ENCODE results near the gene WDR74.
A peak's percentile ranks its signal among the peaks of the same experiment; 100 is the strongest.
"Not testable (repeated sequence)": the region's sequence is repeated elsewhere in the genome, so short reads cannot be mapped to it uniquely, and the experiment has no call there.

Gene WDR74

DNA sequence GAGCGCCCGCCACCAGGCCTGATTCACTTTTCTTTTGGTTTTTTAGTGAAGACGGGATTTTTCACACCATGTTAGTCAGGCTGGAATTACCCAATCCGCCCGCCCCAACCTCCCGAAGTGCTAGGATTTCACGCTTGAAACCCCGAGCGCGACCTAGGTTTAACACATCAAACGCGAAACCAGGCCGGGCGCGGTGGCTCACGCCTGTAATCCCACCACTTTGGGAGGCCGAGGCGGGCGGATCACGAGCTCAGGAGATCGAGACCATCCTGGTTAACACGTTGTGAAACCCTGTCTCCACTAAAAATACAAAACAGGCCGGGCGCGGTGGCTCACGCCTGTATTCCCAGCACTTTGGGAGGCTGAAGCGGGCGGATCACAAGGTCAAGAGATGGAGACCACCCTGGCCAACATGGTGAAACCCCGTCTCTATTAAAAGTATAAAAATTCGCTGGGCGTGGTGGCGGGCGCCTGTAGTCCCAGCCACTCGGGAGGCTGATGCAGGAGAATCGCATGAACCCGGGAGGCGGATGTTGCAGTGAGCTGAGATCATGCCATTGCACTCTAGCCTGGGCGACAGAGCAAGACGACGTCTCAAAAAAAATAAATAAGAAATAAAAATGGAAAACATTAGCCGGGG lies 1.5 kb upstream of the WDR74 start:
- not testable (repeated sequence) for DNase-seq (ENCODE audit: low spot score)

DNA sequence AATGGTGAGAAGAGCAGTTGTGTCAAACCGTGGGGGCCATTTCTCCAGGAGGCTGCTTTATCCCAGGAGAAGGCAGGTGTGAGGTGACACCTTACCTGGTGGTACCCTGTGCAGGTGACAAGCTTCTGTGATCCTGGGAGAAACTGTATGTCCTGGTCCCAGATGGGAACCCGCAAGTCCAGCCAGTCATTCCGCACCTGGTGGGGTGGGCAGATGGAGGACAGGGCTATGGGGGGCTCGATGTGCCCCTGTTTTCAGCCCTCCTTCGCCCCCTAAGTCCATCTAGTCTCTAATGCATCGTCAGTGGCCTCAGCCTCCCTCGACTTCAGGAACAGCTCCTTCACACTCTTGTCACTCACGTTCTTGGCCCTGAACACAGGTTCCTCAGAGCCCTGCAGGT lies 4.1 kb downstream of the WDR74 start:
- no peak for DNase-seq (ENCODE audit: low spot score)

DNA sequence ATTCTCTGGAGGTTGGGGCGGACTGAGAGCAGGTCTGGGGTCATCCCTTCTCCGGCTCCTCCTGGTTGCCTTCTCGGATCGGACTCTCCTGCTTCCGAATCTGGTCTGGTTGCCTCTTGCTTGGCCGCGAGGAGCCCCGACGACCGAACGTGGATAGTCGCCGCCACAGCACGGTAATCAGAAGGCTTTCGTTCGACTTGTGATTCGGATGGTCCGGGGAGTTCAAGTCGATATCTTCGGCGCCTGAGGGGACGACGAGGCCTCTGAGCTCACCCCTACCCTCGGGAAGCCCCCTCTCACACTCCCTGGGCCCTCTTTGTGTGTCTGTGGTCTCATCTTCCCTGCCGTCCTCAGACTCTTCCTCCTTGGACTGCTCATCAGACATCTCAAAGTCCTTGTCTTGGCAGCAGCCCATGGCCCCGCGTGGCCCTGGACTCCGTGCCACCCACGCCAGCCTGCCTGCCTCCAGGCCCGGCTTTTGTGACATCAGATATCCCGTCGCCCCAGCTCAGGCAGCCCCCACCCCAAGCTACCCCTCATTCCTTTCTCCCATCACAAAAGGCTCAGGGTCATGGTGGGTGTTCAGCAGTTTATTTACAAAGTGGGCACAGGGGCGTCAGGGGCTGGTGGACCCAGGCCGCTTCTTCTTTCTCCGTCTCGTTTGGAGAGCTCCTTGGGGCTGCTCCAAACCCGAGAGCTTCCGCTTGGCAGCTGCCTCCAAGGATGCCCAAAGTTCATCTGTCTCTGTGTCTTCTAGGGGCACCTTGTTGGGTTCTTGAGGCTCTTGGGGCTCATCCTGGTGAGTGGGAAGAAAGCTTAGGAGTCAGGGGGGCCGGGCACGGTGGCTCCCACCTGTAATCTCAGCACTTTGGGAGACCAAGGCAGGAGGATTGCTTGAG lies 6.8 kb downstream of the WDR74 start, which contains the start of gene TEX54:
TEX54 (minus strand) TSS at position 506 of the 899 bp plus-strand sequence.
- no peak for DNase-seq (ENCODE audit: low spot score)

DNA sequence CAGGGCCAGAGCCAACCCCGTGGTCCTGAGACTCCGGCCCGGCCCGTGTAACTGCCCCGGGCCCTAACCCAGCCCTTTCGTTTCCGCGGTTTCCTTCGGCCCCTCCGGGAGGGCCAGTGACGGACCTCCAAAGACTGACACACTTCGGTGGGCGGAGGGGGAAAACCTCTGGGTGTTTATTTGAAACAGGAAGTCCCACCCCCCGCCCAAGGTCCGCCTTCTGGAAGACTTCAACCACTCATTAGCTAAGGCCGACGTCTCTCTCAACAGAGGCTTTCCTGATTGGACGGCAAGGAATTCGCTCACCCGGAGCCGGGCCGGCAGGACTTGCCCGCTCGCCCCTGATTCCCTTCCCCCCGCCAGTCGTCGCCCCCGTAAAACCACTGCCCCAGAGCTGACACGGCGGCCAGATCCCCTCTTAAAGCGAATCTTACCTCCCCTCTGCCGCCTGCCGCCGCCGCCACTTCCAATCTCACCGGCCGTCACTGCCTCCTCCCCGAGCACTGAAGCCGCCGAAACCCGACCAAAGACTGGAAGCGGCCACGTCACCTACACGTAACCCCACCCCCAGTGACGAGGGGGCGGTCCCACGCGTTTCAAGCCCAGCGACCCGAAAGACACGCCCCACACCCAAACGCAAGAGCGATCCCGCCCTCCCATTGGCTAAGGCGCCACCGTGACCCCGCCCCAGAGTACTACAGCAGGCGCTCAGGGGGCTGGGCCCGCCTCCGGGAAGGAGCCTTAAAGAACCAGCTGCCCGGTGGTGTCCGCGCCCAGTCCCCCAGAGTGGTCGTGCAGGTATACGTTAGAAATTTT lies 7.7 kb downstream of the WDR74 start, which contains the start of gene STX5:
STX5 (minus strand) TSS at position 532 of the 816 bp plus-strand sequence. CDS start 808 bp downstream, outside the sequence.
- DNase-seq (ENCODE audit: low spot score): peak; percentile 99

DNA sequence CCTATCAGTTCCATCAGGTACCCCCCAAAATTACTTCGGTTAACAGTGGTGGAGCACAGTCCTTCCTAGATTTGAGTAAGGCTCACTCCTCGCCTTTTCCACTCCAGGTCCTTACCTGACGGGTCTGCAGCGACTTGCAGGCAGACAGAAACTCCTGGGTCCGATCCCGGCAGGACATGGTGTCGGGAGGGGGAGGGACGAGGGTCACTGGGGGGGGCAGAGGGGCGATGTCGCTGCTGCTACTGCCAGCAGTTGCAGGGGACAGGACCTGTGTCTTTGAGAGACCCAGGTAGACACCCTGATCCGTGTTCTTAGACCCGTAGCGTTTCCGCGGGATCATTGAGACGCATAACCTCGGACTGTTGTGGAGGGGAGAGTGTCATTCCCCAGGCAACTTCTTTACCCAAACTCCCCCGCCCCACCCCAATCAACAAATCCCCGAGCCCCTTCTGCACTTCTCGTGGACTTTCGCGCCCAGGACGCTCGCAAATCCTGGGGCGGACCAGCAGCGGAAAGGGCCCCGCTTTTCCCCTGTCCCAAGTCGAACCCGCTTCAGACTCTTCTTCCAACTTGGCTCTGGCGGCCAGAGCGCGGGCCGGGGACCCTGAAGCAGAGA lies 8.4 kb downstream of the WDR74 start:
- DNase-seq (ENCODE audit: low spot score): no peak

DNA sequence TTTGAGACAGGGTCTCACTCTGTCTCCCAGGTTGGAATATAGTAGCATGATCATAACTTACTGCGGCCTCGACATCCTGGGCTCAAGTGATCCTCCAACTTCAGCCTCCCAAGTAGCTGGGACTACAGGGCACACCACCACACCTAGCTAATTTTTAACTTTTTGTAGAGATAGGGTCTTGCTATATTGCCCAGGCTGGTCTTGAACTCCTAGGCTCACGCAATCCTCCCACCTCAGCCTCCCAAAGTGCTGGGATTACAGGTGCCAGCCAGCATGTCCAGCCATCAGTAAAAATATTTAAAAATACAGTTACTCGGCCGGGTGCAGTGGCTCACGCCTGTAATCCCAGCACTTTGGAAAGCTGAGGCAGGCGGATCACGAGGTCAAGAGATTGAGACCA lies 11.3 kb downstream of the WDR74 start:
- DNase-seq (ENCODE audit: low spot score): not testable (repeated sequence)

- no peak for DNase-seq (ENCODE audit: low spot score)
These were observed 15.7 kb downstream of the WDR74 start for GRCh38 chr11:62823677-62824076.

DNA sequence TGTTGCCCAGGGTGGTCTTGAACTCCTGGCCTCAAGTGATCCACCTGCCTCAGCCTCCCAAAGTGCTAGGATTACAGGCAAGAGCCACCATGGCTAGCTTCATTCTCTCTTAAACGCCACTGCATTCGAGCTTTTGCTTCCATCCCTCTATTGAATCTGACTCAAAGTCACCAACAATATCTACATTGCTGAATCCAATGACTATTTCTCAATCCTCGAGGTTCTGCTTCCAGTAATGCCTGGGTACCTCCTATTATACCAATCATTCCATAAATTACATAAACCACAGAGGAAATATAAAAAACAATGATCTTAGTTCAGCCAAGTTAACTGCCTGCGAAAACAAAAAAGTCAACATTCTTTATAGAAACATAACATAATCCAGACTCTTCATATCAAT lies 22.3 kb downstream of the WDR74 start:
- DNase-seq (ENCODE audit: low spot score): no peak

GRCh38 chr11:62816557-62816956 lies 22.8 kb downstream of the WDR74 start:
- no peak for DNase-seq (ENCODE audit: low spot score)

- DNase-seq (ENCODE audit: low spot score): no peak
These were observed 27.7 kb downstream of the WDR74 start for GRCh38 chr11:62811659-62812058.

DNA sequence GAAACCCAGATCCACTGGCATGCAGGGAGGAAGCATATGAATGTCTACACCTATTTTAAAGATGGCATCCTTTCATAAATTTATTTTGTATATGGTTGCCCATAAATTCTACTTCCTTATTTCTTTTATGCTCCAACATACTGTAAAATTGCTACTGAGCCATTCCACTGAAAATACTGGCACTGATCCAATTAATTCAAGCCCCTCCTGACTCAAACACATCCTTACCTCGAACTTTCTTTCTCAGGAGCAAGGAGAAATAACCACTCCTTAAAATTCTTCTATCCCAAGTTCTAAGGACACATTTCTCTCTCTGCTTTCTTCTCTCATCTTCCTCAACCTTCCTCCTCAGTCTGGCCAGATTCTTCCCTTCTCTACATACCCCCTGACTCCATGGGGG lies 28.6 kb downstream of the WDR74 start:
- DNase-seq (ENCODE audit: low spot score): no peak

DNA sequence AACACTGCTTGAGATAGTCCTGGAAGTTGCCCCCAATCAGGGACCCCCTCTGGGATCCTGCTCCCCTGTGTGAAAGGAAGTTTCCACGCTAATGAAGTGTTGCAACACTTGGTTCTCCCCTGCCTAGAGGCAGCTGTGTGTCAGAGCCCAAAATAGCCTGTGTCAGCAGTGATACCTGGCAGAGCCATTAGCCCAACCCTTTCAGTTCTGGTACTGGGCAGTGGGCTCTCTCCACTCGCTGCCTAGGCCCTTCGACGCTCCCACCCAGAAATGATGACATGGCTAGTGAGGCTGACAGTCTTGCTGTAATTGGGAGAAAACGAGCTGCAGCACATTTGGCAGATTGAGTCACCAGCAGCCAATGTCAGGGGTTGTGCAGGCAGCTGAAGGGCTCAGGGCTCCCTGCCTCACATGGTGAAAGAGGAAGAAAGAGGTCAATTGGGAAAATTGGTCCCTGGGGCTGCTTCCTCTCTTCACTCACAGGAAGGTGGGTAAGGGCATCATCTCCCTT lies 32.7 kb downstream of the WDR74 start:
- DNase-seq (ENCODE audit: low spot score): peak; percentile 18

DNA sequence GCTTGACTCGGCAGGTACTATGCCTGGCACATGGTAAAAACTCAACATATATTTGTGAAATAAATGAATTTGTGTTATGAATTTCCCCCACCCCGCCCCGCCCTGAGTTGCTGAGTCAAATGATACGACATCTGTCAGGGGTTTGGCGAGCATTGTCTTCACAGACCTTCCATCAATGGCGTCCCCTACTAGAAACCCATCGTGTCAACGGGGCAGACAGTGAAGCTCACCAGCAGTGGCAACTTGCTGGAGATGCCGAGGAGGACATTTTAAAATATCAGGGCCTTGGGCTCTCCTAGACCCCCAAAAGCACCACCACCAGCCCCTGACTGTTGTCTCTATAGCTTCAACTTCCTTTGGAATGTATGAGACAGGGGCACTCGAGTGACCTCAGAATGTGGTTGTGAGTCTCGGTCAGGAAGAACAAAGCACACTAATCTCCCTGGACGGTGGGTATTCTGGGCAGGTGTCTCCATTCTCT lies 33.4 kb downstream of the WDR74 start:
- DNase-seq (ENCODE audit: low spot score): no peak

DNA sequence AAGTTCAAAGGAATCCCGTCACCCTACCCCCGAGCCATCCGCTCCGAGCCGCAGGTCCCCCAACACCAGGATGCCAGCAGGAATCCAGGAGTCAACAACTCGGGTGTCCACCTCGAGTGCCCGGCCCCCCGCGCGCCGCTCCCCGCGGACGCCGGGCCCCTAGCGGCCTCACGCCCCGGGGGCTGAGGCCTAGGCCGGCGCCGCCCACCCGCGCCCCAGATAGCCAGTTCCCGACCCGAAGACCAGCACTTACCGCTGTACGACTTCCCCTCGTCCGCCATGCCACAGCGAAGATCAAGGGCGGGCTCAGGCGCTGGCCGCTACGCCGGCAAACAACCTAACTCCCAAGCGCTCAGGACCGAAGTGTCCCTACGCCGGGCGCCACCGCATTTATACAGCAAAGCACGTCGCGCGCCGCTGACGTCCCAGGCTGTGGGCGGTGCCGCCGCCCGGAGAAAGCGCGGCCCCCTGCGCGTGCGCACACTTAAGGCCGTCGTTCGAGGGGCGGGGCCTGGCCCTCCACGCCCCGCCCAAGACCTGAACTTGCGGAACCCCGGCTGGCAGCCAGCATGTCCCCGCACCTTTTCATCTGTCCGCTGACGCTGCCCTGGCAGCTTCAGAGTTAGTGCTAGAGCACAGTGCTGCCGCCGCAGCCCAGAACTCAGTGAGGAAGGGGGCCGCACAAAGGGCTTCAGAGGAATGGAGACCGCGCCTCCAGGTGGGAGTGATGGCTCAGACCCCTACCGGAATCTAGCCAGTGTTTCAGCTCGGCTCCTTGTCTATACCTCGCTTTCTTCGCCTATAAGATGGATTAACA lies 34.1 kb downstream of the WDR74 start, which contains the start of gene NXF1:
NXF1 (minus strand) TSS at position 365 of the 817 bp plus-strand sequence; CDS start at position 281, 84 bp downstream.
- peak; percentile 93 for DNase-seq (ENCODE audit: low spot score)

GRCh38 chr11:62804310-62805075 lies 34.9 kb downstream of the WDR74 start:
- DNase-seq (ENCODE audit: low spot score): peak; percentile 13

DNA sequence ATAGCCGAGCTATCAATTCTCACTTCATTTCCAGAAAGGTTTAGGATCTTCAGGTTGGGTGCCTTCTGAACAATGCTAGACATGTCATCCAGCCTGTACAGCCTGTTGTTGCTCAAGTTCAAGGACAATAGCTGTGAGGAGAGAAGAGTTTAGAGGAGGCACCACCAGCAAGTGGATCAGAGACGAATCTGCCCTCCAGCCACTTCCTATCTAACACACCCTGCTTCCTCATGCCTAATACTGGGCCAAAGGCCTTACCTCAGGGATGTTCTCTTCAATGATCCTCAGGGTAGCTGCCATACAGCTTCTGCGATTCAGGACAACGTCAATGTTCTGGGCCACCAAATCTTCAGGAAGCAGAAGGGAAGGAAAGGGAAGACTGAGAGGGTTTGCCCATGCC lies 38.3 kb downstream of the WDR74 start:
- no peak for DNase-seq (ENCODE audit: low spot score)

DNA sequence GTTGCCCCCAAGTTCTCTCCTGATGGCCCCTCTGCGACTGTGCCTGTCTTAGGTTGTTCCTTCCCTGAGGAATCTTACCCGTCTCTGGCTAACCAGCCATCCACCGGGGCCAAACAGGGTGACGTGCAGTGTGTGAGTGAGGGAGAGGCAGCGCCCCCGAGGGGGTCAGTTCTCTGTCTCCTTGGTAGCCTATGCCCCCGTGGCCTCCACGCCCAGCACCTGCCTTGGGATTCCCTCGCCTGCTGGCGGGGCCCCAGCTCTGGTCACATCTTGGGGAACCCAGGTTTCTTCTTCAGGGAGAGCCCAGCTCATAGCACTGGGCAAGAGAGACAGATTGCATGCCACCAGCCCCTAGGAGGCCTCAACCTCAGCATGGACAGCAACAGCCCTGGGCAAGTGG lies 39.9 kb downstream of the WDR74 start:
- no peak for DNase-seq (ENCODE audit: low spot score)

GRCh38 chr11:62796281-62796680 lies 43.1 kb downstream of the WDR74 start:
- DNase-seq (ENCODE audit: low spot score): no peak

DNA sequence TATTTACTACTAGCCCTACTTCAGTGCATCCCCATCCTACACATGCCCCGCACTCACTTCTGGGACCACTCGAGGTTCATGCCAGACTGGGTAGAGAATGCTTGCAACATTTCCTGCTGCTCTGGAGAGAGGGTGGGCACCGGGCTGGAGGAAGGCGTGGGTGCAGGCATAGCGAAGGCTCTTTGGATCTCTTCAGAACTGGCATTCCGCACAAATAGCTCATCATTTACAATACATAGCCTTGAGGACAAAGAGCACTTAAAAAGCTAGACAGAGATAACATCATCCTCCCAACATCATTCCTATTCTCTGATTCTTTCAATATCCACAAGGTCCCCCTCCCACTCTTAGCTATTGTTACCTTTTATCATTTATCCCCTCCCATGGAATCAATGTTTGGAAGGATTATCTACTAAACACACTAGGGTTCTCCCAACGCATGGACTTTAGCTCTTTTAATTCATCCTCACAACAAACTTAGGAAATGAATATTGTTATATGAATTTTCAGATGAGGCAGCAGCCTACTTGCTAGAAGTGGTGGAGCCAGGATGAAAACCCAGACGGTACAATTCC lies 45.1 kb downstream of the WDR74 start:
- no peak for DNase-seq (ENCODE audit: low spot score)

All from globus pallidus (tissue), 1 donor.